B cell (primary cell): ENCODE data around the gene STPG3.

Experiments
- CTCF ChIP-seq: fragments of 200-600 bp; IDR thresholded peaks from one replicate; pipeline ENCODE4 v1.8.0; 2022; ENCODE audit warnings: antibody characterized with exemption, mild to moderate bottlenecking
- EZH2 ChIP-seq: IDR thresholded peaks from 2 replicates; pipeline ENCODE4 v1.6.1; 2012; ENCODE audit warnings: borderline replicate concordance, low read depth, mild to moderate bottlenecking, moderate library complexity, low read length; ENCODE audit not compliant: insufficient read depth, poor library complexity, severe bottlenecking

GRCh38 chr9:137295238-137295811 lies 44.2 kb downstream of the STPG3 start:
- TF ChIP-seq CTCF (peak; percentile 59), EZH2 (no peak)
